ENCODE measurements around the gene COMMD6.

- no peak for TF ChIP-seq CTCF (IDR thresholded peaks at IDR 0.05; ENCODE audit: insufficient read depth, low read depth, low read length)
- TF ChIP-seq EZH2 (IDR thresholded peaks at IDR 0.05; ENCODE audit: insufficient read depth, low read length) = no peak
Observed at GRCh38 chr13:75521956-75522355, 15.7 kb downstream of the COMMD6 start.
